Kidney (tissue), 14 donors: ENCODE measurements around the gene PPFIA4. TPM values are rescaled to one million over a fixed set of nuclear protein-coding genes. Genes with fewer than 3 reads are reported as not detected.

ENCODE experiments used
- DNase-seq, 5 donors: peaks; one replicate each; pipeline ENCODE4 v3.0.0-alpha.2; 2013 to 2020
- FAIRE-seq: peaks from 2 replicates; lab custom pipeline; 2012; peaks lifted over from hg19 to GRCh38; lab: Jason Lieb, UNC
- H3K27ac ChIP-seq, 2 donors: one replicate each; pipeline ENCODE4 v1.7.0; 2013; ENCODE audit warnings: low read depth in 2 of 2, low read length in 2 of 2, inconsistent platforms in 1 of 2
- H3K27me3 ChIP-seq: one replicate; pipeline ENCODE4 v1.7.1; 2013; ENCODE audit warnings: low read length, inconsistent platforms; ENCODE audit not compliant: control insufficient read depth, insufficient read depth
- H3K36me3 ChIP-seq, 3 donors: one replicate each; pipeline versions ENCODE4 v1.7.0 to v1.7.1; 2013; ENCODE audit warnings: low read length in 3 of 3, control low read depth in 1 of 3, inconsistent platforms in 1 of 3; ENCODE audit not compliant: insufficient read depth in 3 of 3, control insufficient read depth in 2 of 3
- H3K4me1 ChIP-seq, 3 donors: one replicate each; pipeline versions ENCODE4 v1.7.0 to v1.7.1; 2013; ENCODE audit warnings: low read length in 3 of 3, inconsistent platforms in 1 of 3, low read depth in 1 of 3; ENCODE audit not compliant: control insufficient read depth in 2 of 3, insufficient read depth in 2 of 3
- H3K4me3 ChIP-seq, 3 donors: one replicate each; pipeline versions ENCODE4 v1.7.0 to v1.8.1; 2013; ENCODE audit warnings: low read length in 3 of 3, control low read depth in 1 of 3, inconsistent platforms in 1 of 3
- H3K9ac ChIP-seq, 3 donors: one replicate each; pipeline versions ENCODE4 v1.7.0 to v1.7.1; 2013; ENCODE audit warnings: low read length in 3 of 3, control low read depth in 1 of 3, inconsistent platforms in 1 of 3
- H3K9me3 ChIP-seq, 3 donors: one replicate each; pipeline versions ENCODE4 v1.7.0 to v1.7.1; 2013; ENCODE audit warnings: low read length in 3 of 3, control low read depth in 1 of 3, inconsistent platforms in 1 of 3; ENCODE audit not compliant: control insufficient read depth in 2 of 3, insufficient read depth in 1 of 3
- CTCF ChIP-seq: IDR thresholded peaks from 3 replicates; pipeline ENCODE4 v1.5.1; 2012; ENCODE audit warnings: mild to moderate bottlenecking, moderate library complexity, borderline replicate concordance; ENCODE audit not compliant: insufficient read depth; ENCODE audit errors: extremely low read depth
- intact Hi-C: fragments of 100-400 bp; cut with DNase I; formaldehyde crosslinking; loops from one replicate; pipeline ENCODE4 v1.11.1; 2022
- polyA plus RNA-seq: library from polyadenylated mRNA; stranded (reverse); fragments of 350-450 nt; fragmentation: Illumina TruSeq; extraction: RNeasy Lipid Tissue Mini Kit (QIAGEN cat#74804); gene quantifications from one replicate; pipeline ENCODE4 v1.2.3, GENCODE V29; 2014; ENCODE audit warnings: low read depth, low replicate concordance; ENCODE audit not compliant: insufficient read depth
- total RNA-seq: library from RNA; stranded (reverse); fragmentation: NEBNext Ultra II Directional; extraction: Animal tissue kit (Norgen Biotek cat#: 25700); gene quantifications from one replicate; pipeline ENCODE4 v1.2.1, GENCODE V29; 2021
- donor health status: control.
- donor health status: control.
- donor health status: control.
- donor health status: control.
- donor health status: control.
- donor health status: DM: yes; HTN: yes; CAD: no.
- donor health status: Normal renal cell carcinoma (clear cell type).

The PPFIA4 gene
- total and polyA plus RNA-seq, 2 donors from 2014 or later: 1.7 to 5.2 TPM

GRCh38 chr1:203089001-203089650, 62.8 kb downstream of the PPFIA4 start:
- FAIRE-seq: no peak
- H3K4me1 ChIP-seq: peaks cover 0 to 5% (median 3%) of the 10 kb centered on the region in 3 donors

GRCh38 chr1:203089651-203090045, 63.4 kb downstream of the PPFIA4 start:
- H3K4me1 ChIP-seq: no peaks in the 10 kb centered on the region
- H3K9ac ChIP-seq: no peak overlapping the region
- no peaks in the 10 kb centered on the region for H3K27me3 ChIP-seq
- TF ChIP-seq CTCF: no peak
- H3K36me3 ChIP-seq: no peaks in the 10 kb centered on the region
- H3K4me3 ChIP-seq: no peak overlapping the region
- no peak overlapping the region for H3K27ac ChIP-seq
- intact Hi-C loops: no loop called here
- peak in 1 of 5 donors; percentile 30 for DNase-seq
- FAIRE-seq: no peak
- peaks cover 0 to 4% (median 0%) of the 10 kb centered on the region in 3 donors for H3K9me3 ChIP-seq

More at GRCh38 chr1:203089001-203089650, 62.8 kb downstream of the PPFIA4 start:
- Histone ChIP-seq H3K36me3 (no peaks in the 10 kb centered on the region), H3K27me3 (no peaks in the 10 kb centered on the region), H3K9me3 (no peaks in the 10 kb centered on the region), H3K27ac (no peak overlapping the region), H3K9ac (no peak overlapping the region), H3K4me3 (no peak overlapping the region)
- intact Hi-C loops: no loop called here
- TF ChIP-seq CTCF: no peak
- peak in 1 of 5 donors; percentile 13 for DNase-seq

DNA sequence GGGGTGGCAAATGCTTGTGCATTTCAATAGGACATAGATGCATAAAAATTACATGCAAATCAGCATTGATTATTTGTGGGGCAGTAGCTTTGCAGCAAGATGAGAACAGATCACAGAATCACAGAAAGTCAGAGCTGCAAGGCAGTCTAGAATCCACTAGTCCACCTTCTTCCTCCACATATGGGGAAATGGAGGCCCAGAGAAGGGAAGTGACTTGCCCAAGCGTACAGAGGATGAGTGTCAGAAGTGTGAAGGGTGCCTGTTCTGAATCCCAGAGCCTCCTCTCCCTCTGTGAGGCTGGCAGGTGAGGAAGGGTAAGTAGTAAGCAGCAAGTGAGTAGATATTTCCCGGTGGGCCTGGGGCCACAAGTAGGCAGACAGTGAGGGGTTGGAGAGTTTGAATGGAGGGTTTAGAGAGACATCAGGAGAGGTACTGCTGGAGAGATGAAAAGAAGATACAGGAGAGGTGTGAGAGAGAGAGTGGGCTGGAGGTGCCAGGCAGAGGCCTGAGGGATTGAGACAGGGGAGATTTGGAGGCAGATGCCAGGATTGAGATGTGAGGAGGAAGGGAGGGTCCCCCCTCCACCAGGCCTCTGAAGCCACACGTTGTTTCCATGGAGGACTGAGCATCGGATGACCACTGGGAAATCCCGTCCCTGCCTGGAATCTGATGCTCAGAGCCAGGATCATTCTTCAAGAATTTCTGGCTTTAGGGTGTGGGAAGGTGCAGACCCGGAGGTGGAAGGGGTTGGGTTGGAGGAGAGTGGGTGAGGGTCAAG, 64.3 kb downstream of the PPFIA4 start:
- H3K36me3 ChIP-seq: no peaks in the 10 kb centered on the region
- intact Hi-C loops: no loop called here
- H3K4me1 ChIP-seq: no peaks in the 10 kb centered on the region
- DNase-seq (no peak), FAIRE-seq (no peak)
- no peak overlapping the region for H3K9ac ChIP-seq
- no peak for TF ChIP-seq CTCF
- H3K9me3 ChIP-seq: peaks cover 0 to 11% (median 2%) of the 10 kb centered on the region in 3 donors
- H3K27me3 ChIP-seq: no peaks in the 10 kb centered on the region
- H3K27ac ChIP-seq: no peak overlapping the region
- no peak overlapping the region for H3K4me3 ChIP-seq
